ENCODE data around the gene C9orf78. TPM values are rescaled to one million over a fixed set of nuclear protein-coding genes. Genes with fewer than 3 reads are reported as not detected.

The C9orf78 gene
- polyA plus RNA-seq, 3 donors: 54.8 to 78.6 (median 66.2) TPM

DNA sequence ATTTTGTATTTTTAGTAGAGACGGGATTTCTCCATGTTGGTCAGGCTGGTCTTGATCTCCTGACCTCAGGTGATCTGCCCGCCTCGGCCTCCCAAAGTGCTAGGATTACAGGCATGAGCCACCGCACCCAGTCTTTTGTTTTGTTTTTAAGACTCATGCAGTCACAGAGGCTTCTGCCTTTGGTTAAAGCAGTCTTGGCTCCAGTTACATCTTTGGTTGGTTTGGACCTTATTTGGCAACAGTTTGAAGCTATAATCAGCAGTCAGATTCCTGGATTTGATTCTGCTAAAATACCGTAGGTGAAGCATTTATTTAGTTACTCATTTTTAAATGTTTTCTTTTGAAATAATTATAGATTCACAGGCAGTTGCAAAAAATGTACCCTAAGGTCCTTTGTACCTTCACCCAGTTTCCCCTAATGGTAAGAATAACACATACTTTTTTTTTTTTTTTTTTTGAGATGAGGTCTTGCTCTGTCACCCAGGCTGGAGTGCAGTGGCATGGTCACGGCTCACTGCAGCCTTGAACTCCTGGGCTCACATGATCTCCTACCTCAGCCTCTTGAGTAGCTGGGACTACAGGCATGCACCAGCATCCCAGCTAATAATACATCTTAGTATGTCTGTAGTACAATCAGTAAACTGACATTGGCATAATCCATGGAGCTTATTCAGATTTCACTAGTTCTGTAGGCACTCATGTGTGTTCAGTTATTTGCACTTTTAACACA lies 15.9 kb upstream of the C9orf78 start:
- no peak for DNase-seq

DNA sequence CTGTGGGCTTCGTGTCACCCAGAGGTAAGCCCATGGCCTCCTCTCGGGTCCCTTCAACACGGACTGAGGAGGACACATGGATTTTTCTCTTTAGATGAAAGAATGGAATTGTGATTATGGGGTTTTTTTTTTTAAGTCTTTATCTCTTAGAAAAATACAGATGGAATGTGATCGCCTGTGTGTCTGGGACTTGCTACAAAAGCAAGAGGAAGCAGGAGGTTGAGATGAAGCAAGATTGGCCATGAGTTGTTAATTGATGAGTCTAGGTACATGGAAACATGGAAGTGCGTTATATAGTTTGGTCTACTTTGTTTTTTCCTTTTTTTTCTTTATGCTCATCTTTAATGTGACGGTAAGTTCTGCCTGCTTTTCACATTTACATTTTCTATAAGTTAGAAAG lies 14.8 kb upstream of the C9orf78 start:
- DNase-seq: no peak

DNA sequence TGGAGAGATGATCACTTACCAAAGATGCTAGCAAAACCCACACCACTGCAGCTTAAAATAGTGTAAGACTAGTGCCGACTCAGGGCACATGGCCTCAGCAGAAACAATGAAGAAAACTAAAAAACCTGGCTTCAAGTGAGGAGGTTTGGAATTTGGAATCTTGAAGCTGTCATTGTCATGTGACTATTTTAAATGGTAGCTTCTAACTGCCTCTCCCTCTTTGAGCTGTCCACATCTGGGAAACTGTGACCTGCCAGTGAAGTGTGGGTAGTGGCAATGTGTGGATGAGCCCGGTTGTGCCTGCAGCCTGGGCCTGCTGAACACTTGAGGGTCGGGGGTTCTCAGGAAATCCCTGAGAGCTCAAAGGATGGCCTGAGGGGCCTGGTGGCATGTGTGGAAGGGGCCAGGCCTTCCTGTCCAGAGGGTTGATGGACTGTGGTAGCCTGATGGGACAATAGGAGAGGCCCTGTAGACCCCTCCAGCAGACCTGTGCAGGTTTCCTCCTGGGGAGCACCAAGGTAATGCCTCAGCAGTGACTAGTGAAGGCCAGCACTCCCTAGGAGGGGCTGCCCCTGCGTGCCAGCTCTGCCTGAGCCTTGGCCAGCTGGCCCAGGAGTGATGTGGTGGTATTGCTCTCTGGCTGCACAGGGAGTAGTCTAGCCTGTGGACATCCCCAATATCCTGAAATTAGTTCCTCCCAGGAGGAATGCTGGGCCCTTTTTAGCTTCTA lies 13.8 kb upstream of the C9orf78 start:
- no peak for DNase-seq

DNA sequence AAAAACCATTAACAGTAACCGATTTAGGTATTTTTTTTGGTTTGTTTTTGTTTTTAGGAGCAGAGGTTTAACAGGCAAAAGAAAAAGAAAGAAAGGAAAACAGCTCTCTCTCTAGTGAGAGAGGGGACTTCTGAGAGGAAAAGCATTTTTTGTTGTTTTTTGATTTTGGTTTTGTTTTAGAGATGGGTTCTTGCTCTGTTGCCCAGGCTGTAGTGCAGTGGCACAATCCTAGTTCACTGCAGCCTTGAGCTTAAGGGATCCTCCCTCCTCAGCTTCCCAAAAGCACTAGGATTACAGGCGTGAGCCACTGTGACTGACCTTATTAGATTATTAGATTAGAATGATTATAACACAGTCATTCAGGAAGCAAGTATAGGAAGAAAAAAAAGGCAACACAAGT lies 10.3 kb upstream of the C9orf78 start:
- DNase-seq: no peak

DNA sequence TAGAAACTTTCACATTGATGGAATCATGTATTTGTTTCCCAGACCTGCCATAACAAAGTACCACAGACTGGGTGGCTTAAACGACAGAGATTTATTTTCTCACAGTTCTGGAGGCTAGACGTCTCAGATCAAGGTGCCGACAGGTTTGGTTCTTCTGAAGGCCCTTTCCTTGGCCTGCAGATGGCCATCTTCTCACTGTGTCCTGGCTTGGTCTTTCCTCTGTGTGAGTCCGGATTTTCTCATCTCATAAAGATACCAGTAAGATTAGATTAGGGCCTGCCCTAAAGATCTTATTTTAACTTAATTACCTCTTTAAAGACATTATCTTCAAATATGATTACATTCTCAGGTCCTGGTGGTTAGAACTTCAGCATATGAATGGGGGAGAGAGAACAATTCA lies 6.0 kb upstream of the C9orf78 start:
- no peak for DNase-seq

DNA sequence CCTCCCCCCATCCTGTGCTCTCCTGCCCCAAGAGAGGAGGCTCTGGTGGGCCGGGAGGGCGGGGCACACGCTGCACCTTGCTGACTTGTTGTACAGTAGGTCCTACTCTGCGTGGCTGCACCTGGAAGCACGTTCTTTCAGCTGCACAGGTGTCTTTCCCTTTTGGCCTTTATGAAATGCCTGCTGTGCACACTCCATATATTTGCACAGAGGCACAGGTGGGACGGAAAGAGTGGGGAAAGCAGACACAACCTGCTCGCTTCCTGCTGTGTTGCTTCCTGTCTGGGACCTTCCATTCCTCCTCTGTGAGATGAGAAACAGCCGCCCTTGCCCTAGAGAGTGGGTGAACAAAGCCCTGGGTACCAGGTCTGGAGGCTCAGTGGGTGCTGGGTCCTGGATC lies 5.0 kb upstream of the C9orf78 start:
- DNase-seq: no peak

DNA sequence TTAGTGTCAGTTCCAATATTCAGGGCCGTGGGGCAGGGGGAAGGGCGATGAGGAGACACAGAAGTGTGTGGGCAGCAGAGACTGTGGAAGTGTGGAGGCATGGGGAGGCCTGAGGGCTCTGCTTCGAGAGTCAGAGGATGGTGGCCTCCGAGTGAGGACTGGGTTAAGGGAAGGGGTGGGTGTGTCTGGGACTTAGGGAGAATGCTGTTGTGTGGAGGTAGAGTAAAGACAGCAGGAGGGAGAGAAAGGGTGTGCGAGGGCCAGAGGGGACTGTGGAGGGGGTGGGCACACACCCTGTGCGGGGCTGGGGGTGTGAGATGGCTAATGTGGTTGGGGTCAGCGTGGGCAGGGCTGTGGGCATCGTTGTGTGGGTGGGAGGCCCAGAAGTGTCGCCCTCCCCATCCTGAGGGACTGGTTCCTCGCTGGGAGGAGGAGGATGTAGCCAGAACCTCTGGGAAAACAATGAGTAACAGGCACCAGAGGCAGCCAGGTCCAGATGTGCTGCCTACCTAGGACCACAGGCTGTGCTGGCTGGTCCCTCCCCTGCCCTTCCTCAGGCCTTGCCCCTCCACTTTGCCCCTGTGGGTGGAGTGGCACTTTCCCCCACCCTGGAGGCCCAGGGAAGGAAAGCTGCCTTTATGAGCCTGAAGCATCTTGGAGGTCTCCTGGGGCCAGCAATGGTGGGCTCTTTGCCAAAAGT lies 4.4 kb upstream of the C9orf78 start:
- DNase-seq: no peak

DNA sequence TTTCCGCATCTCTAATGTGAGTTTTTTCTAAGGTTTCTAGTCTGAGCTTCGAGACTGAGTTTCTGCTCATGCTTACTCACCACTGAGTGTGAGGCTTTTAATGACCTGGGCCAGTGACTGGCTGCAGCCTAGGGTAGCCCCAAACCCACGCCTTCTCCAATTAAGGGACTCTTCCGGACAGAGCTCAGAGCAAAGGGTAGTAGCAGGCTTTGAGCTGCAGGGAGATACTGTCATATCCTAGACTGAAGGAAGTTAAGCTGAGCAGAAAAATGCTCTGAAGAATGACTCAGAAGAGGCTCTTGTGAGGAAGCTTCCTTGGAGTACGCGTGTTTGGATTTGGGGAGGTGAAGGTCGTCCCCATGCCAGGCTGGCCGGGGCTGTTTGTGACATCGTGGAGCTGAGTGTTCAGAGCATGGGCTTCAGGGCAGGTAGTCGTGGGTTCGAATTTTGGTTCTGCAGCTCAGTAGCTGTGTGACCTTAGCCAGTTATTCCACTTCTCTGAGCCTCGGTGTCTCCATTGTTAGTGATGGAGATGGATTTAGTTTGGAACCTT lies 3.7 kb upstream of the C9orf78 start:
- no peak for DNase-seq

DNA sequence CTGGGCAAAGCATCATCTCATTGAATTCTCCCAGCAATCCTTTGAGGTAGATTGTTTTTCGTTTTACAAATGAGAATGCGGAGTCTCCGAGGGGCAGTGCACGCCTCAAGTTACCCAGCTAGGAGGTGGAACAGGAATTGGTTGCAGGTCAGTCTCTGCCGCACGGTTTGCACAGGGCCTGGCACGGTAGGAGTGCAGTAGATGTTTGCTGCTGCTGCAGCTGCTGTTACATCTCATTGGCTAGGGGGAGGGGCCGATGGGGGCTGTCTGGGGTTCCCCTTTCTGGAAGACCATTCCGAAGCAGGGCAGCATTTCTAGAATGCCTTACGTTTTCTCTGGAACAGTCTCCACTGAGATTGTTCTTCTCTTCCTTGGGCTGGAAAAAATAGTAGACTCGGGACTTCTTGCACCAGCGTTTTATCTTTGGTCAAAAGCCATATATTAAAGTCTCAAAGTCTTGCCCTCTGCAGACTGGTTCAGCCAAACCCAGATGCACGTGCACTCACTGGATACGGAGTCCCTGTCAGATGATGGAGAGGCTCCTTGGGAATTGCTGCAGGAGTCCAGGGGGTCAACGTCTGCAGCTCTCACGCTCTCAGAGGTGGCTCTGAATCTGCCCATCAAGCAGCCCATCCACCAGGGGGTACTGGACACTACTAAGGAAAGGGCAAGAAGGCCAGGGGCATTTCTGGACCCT lies 1.4 kb upstream of the C9orf78 start:
- DNase-seq: no peak

DNA sequence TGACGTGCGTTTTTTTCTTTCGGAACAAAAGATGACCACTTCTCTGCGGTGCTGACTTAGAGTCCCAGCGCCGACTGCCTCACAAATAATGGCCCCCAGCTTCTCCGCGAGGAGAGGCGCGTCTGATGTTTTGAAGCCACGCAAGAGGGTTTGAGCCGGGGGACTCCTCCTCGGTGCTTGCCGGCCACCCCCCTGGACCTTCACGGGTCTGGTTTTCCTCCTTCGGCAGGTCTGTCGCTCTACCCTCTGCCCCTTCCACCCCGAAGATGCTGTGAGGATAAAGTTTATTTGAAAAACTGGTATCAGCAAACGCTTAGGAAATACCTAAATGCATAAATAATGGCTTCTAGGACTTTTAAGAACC lies 767 bp upstream of the C9orf78 start:
- no peak for DNase-seq

DNA sequence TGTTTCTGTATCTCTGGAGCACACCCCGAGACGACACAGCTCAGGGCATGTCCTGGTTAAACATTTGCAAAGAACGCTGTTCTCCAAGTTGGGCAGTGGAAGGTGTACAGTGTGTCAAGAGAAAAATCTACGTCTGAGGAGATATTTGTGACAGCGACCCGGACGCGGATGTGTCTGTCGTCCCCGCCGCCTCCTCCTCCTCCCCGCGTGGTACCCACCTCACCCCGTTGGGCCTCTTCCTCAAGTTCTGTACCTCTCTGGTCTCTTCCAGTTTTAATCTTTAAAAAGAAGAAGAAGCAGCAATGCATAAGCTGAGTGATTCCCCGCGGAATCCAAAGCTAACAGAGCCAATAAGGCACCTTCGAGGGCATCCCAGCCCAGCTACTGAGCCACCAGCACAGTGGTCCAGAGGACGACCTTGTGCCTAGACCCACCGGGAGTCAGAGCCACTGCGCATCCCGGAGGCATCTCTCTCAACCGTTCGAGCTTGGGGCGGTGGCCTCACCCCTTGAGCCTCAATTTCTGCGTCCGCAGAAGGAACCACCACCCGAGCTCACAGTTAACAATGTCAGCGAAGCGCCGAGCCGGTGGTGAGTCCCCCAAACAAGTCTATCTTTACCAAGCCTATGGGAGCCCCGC lies 467 bp downstream of the C9orf78 start:
- DNase-seq: no peak

DNA sequence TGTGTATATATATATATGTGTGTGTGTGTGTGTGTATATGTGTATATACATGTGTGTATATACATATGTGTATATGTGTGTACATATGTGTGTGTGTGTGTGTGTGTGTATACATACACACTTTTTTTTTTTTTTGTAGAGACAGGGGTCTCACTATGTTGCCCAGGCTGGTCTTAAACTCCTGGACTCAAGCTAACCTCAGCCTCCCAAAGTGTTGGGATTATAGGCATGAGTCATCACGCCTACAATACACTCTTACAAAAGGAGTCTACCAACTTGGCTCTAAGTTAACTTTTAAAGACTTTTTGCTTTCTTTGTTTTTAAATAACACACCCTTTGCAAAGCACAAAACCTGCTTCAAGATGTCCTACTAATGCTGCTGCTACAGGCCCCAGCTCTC lies 2.1 kb downstream of the C9orf78 start:
- DNase-seq: no peak

DNA sequence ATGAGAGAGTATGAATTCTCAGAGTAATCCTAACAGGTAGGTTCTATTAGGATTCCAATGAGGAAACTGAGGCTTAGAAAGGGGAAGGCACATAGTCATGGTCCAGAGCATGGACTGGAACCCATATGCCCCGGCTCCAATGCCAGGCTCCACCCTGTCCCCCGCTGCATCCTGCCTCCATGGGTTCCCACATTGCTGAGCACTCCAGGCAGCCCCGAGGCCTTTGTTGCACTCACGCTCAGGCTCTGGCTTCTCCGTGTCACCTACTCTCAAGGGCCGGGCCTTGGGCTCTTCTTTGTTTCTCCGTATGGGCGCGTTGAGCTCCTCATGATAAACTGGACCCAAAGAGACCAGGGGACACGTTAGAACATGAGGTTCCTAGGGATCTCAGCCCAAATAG lies 6.1 kb downstream of the C9orf78 start:
- no peak for DNase-seq

DNA sequence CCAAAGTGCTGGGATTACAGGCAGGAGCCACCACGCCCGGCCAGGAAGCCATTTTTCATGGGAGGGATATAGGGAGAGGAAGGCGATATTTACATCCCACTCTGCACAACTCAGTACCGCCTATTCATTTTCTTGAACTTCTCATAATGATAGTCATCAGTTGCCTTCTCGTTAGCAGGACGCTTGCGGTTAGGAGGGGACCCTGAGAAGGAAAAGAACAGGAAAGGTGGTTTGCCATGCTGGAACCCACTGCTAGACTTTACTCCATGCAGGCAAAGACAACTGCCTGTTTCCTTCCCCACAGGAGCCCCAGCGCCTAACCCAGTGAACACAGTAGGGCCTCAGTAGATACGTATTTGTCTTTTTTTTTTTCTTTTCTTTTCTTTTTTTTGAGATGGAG lies 7.0 kb downstream of the C9orf78 start:
- no peak for DNase-seq

DNA sequence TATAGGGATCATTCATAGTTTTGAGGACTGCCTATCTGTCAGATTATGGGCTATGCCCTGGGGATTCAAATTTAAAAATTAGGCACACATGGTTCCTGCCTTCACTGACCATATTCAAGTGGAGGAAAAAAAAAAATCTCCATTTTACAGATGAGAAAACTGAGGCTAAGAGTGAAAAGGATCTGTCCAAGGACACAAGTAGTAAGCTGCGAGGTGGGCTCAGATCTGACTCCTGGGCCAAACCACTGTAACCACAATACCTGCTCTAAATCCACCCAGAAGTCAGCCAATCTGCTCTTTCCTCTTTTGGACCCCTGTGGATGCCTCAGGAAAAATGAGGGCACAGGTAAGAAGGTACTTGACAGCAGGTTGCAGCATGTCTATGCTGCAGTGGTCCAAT lies 8.3 kb downstream of the C9orf78 start:
- DNase-seq: no peak

DNA sequence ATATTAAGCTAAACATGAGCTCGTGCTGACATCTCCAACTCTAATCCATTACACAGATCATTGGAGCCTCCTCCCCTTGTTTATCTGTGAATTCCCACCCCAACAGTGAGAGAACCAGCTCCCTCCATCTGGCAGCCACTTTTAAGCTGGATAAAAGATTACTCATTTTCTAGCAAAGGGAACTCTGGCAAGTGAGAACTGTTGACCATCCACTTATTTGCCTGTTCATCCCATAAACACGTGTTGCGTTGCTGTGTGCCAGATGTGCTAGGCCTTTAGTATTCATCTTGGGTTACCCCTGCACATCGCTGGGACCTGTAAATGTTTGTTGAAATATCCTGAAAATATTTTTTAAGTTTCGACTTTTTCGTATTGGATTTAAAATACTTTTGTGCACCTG lies 8.7 kb downstream of the C9orf78 start:
- DNase-seq: no peak

DNA sequence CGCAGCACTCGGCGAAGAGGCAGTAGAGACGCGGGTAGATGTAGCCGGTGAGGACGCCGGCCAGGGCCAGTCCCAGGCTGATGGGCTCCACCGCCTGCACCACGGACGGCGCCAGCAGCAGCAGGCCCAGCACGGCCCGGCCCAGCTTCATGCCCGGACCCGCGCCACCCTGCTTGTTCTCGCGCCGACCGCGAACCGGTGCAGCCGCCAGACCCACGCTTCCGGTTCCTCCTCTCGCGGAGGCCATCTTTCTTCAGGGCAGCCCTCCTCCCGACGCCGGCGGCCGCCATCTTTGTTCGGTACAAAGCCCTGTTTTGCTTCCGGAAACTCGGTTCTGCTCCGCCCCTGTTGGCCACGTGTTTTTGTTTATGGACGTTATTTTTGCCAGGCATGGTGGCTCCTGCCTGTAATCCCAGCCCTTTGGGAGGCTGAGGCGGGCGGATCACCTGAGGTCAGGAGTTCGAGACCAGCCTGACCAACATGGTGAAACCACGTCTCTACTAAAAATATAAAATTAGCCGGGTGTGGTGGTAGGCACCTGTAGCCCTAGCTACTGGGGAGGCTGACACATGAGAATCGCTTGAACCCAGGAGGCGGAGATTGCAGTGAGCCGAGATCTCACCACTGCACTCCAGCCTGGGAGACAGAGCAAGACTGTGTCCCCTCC lies 11.0 kb downstream of the C9orf78 start, which contains the start of gene TOR1A:
TOR1A (minus strand) TSS at position 202 of the 667 bp plus-strand sequence; CDS start at position 151, 51 bp downstream.
- DNase-seq: peak; percentile 93

DNA sequence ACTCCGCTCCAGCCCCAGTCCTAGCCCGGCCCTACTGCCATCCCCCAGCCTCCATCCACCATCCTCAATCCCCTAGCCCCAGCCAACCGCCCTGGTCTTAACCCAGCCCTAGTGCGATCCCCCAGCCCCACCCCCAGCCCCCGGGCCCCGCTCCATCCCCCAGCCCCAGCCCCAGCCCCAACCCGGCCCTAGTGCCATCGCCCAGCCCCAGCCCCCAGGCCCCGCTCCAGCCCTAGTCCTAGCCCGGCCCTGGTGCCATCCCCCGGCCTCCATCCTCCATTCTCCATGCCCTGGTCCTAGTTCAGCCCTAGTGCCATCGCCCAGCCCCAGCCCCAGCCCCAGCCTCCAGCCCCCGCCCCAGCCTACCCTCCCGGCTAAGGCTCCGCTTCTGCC lies 11.5 kb downstream of the C9orf78 start:
- DNase-seq: no peak

DNA sequence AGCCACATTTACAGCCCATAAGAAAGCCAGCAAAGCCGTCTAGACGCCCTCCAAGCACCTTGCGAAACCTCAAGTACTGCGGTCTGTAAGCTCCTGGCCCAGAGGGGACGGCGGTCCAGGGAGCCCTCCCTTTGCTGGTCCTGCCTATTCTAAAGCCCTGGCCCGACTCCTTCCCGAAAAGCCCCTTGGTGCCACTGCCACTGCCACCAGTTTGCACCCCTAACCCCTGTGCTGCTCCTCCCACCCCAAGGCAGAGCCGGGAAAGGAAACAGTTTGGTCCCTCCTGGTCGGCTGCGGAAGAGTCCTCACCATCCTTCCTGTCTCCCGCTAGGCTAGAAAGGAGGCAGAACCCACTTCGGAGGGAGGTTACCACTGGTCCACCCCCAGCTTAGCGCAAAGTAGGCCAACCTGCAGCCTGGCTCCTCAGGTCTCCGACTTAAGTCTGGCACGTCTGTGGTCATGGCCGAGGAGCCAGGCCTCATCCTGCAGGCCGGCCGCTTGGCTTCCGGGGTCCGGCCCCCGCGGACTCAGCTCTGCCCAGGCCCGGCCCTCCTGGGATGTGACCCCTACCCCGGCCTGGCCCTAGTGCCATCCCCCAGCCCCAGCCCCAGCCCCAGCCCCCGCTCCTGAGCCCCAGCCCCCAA lies 12.1 kb downstream of the C9orf78 start:
- DNase-seq: no peak

All from renal pelvis (tissue), 4 donors.